ENCODE measurements around the gene PRR30. TPM values are rescaled to one million over a fixed set of nuclear protein-coding genes. Genes with fewer than 3 reads are reported as not detected.

The PRR30 gene
- total RNA-seq, 3 donors from 2014 or later (not counting 1 experiment from before 2014, with no cell fraction given): not detected

DNA sequence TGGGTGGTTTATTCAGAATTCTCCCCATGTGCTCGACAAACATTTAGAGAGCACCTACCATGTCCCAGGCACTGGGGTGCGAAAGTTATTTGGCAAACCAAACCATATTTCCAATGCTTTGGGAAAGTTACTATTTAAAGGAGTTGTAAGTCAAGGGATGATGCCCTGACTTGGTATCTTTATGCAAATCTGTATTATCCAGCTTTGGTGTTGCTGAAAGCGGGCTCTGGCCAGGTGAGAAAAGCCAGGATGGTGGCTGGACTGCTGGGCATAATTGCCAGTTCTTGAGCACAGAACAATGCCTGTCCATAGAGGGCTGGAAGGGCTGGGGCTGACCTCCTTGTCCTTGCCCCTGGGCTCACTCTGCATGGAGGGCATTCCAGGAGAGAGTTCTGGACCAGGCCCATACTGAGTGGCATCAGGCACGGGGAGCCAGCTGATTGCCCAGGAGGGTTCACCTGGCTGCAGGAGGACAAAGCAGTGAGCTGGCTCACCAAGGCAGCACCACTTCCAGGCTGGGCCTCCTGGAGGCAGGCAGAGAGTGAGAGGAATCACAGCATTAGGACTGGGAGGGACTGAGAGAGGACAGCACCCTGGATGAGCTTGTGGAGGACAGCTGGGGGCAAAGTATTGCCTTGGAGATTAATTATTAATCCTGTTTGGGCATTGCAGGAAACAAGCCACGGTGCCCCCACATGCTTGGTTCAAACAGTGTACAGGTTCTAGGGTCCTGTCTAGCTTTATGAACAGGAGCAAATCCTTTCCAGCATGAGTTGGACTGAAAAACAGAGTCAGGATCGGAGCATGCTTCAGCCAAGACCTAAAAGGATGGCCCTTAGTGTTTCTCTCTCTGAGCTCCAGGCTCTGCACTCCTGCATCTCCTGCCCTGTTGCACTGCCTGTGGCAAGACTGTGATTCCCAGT is 45.5 kb downstream of the PRR30 start:
- ATAC-seq (no peak), DNase-seq (no peak)
- Histone ChIP-seq H3K36me3 (ENCODE audit: control insufficient read depth, insufficient read depth, low read length) (no peaks in the 10 kb centered on the region), H3K4me3 (ENCODE audit: low read length) (no peak overlapping the region), H3K9me3 (ENCODE audit: control insufficient read depth, insufficient read depth, low read length) (no peaks in the 10 kb centered on the region), H3K27ac (ENCODE audit: low read length) (no peak overlapping the region), H3K4me1 (ENCODE audit: control insufficient read depth, insufficient read depth, low read length) (peaks cover 9% of the 10 kb centered on the region), H3K27me3 (ENCODE audit: control insufficient read depth, insufficient read depth, low read length) (no peaks in the 10 kb centered on the region)
- H3K27me3 Mint-ChIP-seq (ENCODE audit: low read depth in 2 of 2): no peaks in the 10 kb centered on the region
- H3K27ac Mint-ChIP-seq: no peak overlapping the region
- H3K36me3 Mint-ChIP-seq: no peaks in the 10 kb centered on the region
- H3K4me1 Mint-ChIP-seq: peaks cover 0 to 16% of the 10 kb centered on the region in 2 donors
- intact Hi-C loops (cut with micrococcal nuclease): no loop called here
- TF ChIP-seq, protein P1, sequence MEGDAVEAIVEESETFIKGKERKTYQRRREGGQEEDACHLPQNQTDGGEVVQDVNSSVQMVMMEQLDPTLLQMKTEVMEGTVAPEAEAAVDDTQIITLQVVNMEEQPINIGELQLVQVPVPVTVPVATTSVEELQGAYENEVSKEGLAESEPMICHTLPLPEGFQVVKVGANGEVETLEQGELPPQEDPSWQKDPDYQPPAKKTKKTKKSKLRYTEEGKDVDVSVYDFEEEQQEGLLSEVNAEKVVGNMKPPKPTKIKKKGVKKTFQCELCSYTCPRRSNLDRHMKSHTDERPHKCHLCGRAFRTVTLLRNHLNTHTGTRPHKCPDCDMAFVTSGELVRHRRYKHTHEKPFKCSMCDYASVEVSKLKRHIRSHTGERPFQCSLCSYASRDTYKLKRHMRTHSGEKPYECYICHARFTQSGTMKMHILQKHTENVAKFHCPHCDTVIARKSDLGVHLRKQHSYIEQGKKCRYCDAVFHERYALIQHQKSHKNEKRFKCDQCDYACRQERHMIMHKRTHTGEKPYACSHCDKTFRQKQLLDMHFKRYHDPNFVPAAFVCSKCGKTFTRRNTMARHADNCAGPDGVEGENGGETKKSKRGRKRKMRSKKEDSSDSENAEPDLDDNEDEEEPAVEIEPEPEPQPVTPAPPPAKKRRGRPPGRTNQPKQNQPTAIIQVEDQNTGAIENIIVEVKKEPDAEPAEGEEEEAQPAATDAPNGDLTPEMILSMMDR (IDR thresholded peaks at IDR 0.05): no peak
- H3K9me3 Mint-ChIP-seq: no peaks in the 10 kb centered on the region
- H3K4me3 Mint-ChIP-seq: no peak overlapping the region
- WGBS (ENCODE audit: insufficient coverage): 92% methylated on average over 6 of the region's 6 CpGs

- Histone ChIP-seq H3K4me3 (ENCODE audit: low read length) (no peak overlapping the region), H3K27ac (ENCODE audit: low read length) (no peak overlapping the region), H3K36me3 (ENCODE audit: control insufficient read depth, insufficient read depth, low read length) (no peaks in the 10 kb centered on the region), H3K9me3 (ENCODE audit: control insufficient read depth, insufficient read depth, low read length) (no peaks in the 10 kb centered on the region), H3K4me1 (ENCODE audit: control insufficient read depth, insufficient read depth, low read length) (peaks cover 9% of the 10 kb centered on the region), H3K27me3 (ENCODE audit: control insufficient read depth, insufficient read depth, low read length) (no peaks in the 10 kb centered on the region)
- ATAC-seq (no peak), DNase-seq (no peak)
- 83% methylated on average over 10 of the region's 10 CpGs for WGBS (ENCODE audit: insufficient coverage)
- peaks cover 0 to 16% of the 10 kb centered on the region in 2 donors for H3K4me1 Mint-ChIP-seq
- no peaks in the 10 kb centered on the region for H3K9me3 Mint-ChIP-seq
- H3K27me3 Mint-ChIP-seq (ENCODE audit: low read depth in 2 of 2): no peaks in the 10 kb centered on the region
- H3K36me3 Mint-ChIP-seq: no peaks in the 10 kb centered on the region
- intact Hi-C loops (cut with micrococcal nuclease): no loop called here
- TF ChIP-seq, protein P1 (IDR thresholded peaks at IDR 0.05): no peak
- no peak overlapping the region for H3K27ac Mint-ChIP-seq
- no peak overlapping the region for H3K4me3 Mint-ChIP-seq
These were observed 46.3 kb downstream of the PRR30 start for GRCh38 chr2:27092696-27093429.

DNA sequence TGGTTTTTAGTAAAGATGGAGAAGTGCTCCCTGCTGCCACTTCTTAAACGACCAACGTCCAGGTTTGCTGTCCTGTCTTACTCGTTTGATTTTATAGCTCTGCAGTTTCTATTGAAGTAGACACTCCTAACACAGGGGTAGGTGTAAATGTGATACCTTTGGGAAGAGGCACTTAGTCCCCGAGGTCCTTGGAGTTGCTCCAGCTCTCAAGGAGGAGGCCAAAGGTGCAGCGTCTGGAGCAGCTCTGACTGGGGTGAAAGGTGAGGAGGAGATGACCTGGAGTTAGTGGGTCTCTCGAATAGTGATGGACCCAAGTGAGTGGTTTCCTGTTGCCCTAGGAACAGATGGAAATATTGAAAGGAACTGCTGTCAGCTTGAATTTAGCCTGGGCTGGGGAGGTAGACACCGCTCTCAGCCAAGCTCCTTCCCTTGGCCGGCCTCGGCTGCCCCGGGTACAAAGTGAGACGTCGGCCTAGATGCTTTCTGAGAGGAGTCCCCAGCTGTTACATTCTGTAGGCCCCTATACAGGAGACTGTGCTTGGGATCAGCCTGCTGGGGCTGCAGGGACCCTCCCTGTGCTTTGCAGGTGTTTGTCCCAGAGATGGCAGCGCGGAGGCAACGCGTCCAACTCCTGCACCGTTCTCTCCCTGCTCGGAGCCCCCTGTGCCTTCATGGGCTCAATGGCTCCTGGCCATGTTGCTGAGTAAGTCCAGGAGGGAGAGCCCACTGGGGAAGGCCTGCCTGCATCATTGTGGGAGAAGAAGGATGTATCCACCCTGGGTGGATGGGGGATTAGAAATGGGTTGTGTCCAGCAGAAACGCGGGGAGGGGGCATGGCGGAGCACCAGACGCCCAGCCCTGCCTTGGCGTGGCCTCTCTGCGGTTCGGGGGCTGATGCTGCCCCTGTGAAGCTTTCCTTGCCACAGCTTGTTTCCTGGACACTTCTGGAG is 47.2 kb downstream of the PRR30 start:
- Mint-ChIP-seq H3K36me3 (no peaks in the 10 kb centered on the region), H3K27ac (no peak overlapping the region), H3K27me3 (ENCODE audit: low read depth in 2 of 2) (no peaks in the 10 kb centered on the region), H3K4me1 (peaks cover 4 to 20% of the 10 kb centered on the region in 2 donors), H3K4me3 (no peak overlapping the region), H3K9me3 (no peaks in the 10 kb centered on the region)
- H3K27ac ChIP-seq (ENCODE audit: low read length): no peak overlapping the region
- DNase-seq (no peak), ATAC-seq (no peak)
- TF ChIP-seq, protein P1 (IDR thresholded peaks at IDR 0.05): no peak
- H3K36me3 ChIP-seq (ENCODE audit: control insufficient read depth, insufficient read depth, low read length): no peaks in the 10 kb centered on the region
- H3K4me1 ChIP-seq (ENCODE audit: control insufficient read depth, insufficient read depth, low read length): peaks cover 13% of the 10 kb centered on the region
- no peak overlapping the region for H3K4me3 ChIP-seq (ENCODE audit: low read length)
- H3K27me3 ChIP-seq (ENCODE audit: control insufficient read depth, insufficient read depth, low read length): no peaks in the 10 kb centered on the region
- no peaks in the 10 kb centered on the region for H3K9me3 ChIP-seq (ENCODE audit: control insufficient read depth, insufficient read depth, low read length)
- WGBS (ENCODE audit: insufficient coverage): 84% methylated on average over 25 of the region's 25 CpGs
- intact Hi-C loops (cut with micrococcal nuclease): no loop called here
